GM12878 (cell line): ENCODE measurements around the gene SYPL1. TPM values are rescaled to one million over a fixed set of nuclear protein-coding genes. Genes with fewer than 3 reads are reported as not detected.

Experiments
- ELK1 ChIP-seq: IDR thresholded peaks from 2 replicates; pipeline ENCODE4 v1.6.1; 2012; ENCODE audit warnings: low read depth, low read length, improper control_type of control experiment
- ETV6 ChIP-seq, 2 experiments: fragments of 450-650 bp in 1 of 2; IDR thresholded peaks in 1 of 2; conservative IDR thresholded peaks in 1 of 2; 2 replicates each; pipeline ENCODE4 v1.6.1; 2014; ENCODE audit warnings: antibody characterized with exemption in 1 of 2, borderline replicate concordance in 1 of 2, low read depth in 1 of 2, mild to moderate bottlenecking in 1 of 2, moderate library complexity in 1 of 2
- MAX ChIP-seq: IDR thresholded peaks from 2 replicates; pipeline ENCODE4 v1.6.1; 2012; ENCODE audit warnings: low read depth, low read length, improper control_type of control experiment
- NR2F1 ChIP-seq: fragments of 450-650 bp; conservative IDR thresholded peaks from 2 replicates; pipeline ENCODE4 v1.6.1; 2017; ENCODE audit warnings: mild to moderate bottlenecking
- POU2F2 ChIP-seq: IDR thresholded peaks from 3 replicates; pipeline ENCODE4 v1.6.1; 2011; ENCODE audit warnings: low read depth, mild to moderate bottlenecking, low read length, borderline replicate concordance
- SMAD1 ChIP-seq: fragments of 450-650 bp; IDR thresholded peaks from 2 replicates; pipeline ENCODE4 v1.6.1; 2018; ENCODE audit warnings: mild to moderate bottlenecking, low read depth; ENCODE audit not compliant: partially characterized antibody
- SRF ChIP-seq, 2 experiments: IDR thresholded peaks; 2 replicates each; pipeline ENCODE4 v1.6.1; 2011; ENCODE audit warnings: low read depth in 2 of 2, low read length in 2 of 2, mild to moderate bottlenecking in 1 of 2, moderate library complexity in 1 of 2
- USF1 ChIP-seq: IDR thresholded peaks from 2 replicates; pipeline ENCODE4 v1.6.1; 2011; ENCODE audit warnings: borderline replicate concordance, low read depth, mild to moderate bottlenecking, moderate library complexity, mixed read lengths, low read length; ENCODE audit not compliant: insufficient read depth; ENCODE audit errors: extremely low read length
- ZBTB11 ChIP-seq: fragments of 450-650 bp; formaldehyde crosslinking; IDR thresholded peaks from 2 replicates; pipeline ENCODE4 v1.5.0; 2022; ENCODE audit warnings: mild to moderate bottlenecking, missing genetic modification characterization
- ZNF687 ChIP-seq: fragments of 450-650 bp; IDR thresholded peaks from 2 replicates; pipeline ENCODE4 v1.6.1; 2017; ENCODE audit warnings: mild to moderate bottlenecking, moderate library complexity
- polyA plus RNA-seq, 11 experiments: library from polyadenylated mRNA; depleted of rRNA in 4 of 11; unstranded in 6 of 11; stranded (reverse) in 5 of 11; fragments of >200 nt; fragmentation: Nextera tagmentation in 4 of 11; fragmentation: Illumina TruSeq in 1 of 11; extraction: Ambion mirVana in 4 of 11; extraction: Trizol in 1 of 11; gene quantifications; 1 replicate in 1 of 11; 2 replicates in 10 of 11; pipeline versions ENCODE4 v1.2.1 to v1.2.3, GENCODE V29; 2011 to 2016; ENCODE audit warnings: inconsistent platforms in 2 of 11, missing spikeins in 2 of 11, low read depth in 1 of 11
- total RNA-seq, 4 experiments: library from RNA; depleted of rRNA in 3 of 4; stranded (reverse); fragments of >200 nt in 3 of 4; fragmentation: Illumina TruSeq in 1 of 4; extraction: Trizol in 1 of 4; gene quantifications; 2 replicates each; pipeline versions ENCODE4 v1.2.1 to v1.2.3, GENCODE V29; 2013 to 2021

Gene SYPL1
- total and polyA plus RNA-seq, 10 of the 15 experiments (the other 5 are each of a cell fraction or from before 2014, with no cell fraction given): 34.5 to 177 (median 87.3) TPM

- peak; percentile 66 for TF ChIP-seq ZNF687
- TF ChIP-seq NR2F1: peak; percentile 97
- no peak for TF ChIP-seq POU2F2
- no peak for TF ChIP-seq USF1
- no peak for TF ChIP-seq SMAD1
- TF ChIP-seq SRF (IDR thresholded peaks at IDR 0.05; ENCODE audit: low read depth in 2 of 2, low read length in 2 of 2): no peak
- peak; percentile 54 for TF ChIP-seq MAX
- no peak for TF ChIP-seq ZBTB11 (CRISPR knock-in tag)
- no peak for TF ChIP-seq ETV6 (conservative IDR thresholded peaks at IDR 0.05 in 1 of 2, IDR thresholded peaks at IDR 0.05 in 1 of 2; ENCODE audit: borderline replicate concordance in 1 of 2, low read depth in 1 of 2)
- 0 out of 2 replicates have a peak, but pooled peaks have one; percentile 24 for TF ChIP-seq ELK1
- TF ChIP-seq, all 136 proteins: peak for 38
These were observed at the start of gene SYPL1 (continued) for GRCh38 chr7:106112118-106112971.
